NB4 (cell line): Measurements from ENCODE around the gene HGS.
A peak's percentile ranks its signal among the peaks of the same experiment; 100 is the strongest.

ENCODE experiments used
- DNase-seq: peaks from one replicate; pipeline ENCODE4 v3.0.0; 2010; ENCODE audit warnings: low read depth
- H3K4me3 ChIP-seq: one replicate; pipeline ENCODE4 v1.5.1; 2011; ENCODE audit warnings: mild to moderate bottlenecking, low read depth, low read length, moderate library complexity
- CTCF ChIP-seq: IDR thresholded peaks from one replicate; pipeline ENCODE4 v1.5.1; 2012; ENCODE audit warnings: low read depth, low read length
- MAX ChIP-seq: IDR thresholded peaks from 2 replicates; pipeline ENCODE4 v1.6.1; 2011; ENCODE audit warnings: low read depth, low read length
- MYC ChIP-seq: IDR thresholded peaks from 2 replicates; pipeline ENCODE4 v1.6.1; 2011; ENCODE audit warnings: low read depth, low read length
- POLR2A ChIP-seq: IDR thresholded peaks from 2 replicates; pipeline ENCODE4 v1.6.1; 2011; ENCODE audit warnings: mild to moderate bottlenecking; ENCODE audit not compliant: insufficient read length; ENCODE audit errors: extremely low read depth

Gene HGS

GRCh38 chr17:81719410-81720266 is 35.8 kb downstream of the HGS start:
- TF ChIP-seq POLR2A = no peak
- TF ChIP-seq MYC = no peak
- no peak for TF ChIP-seq CTCF
- TF ChIP-seq MAX = no peak
- H3K4me3 ChIP-seq = no peak overlapping the region
- no peak for DNase-seq

GRCh38 chr17:81720267-81721071 is 36.7 kb downstream of the HGS start:
- DNase-seq = peak; percentile 49
- TF ChIP-seq MYC = no peak
- TF ChIP-seq CTCF = no peak
- no peak for TF ChIP-seq MAX
- TF ChIP-seq POLR2A = no peak
- H3K4me3 ChIP-seq = no peak overlapping the region

- no peak for TF ChIP-seq CTCF
- no peak for TF ChIP-seq POLR2A
- no peak for TF ChIP-seq MYC
- TF ChIP-seq MAX = no peak
- H3K4me3 ChIP-seq = no peak overlapping the region
- DNase-seq = peak; percentile 42
These were observed 38.6 kb downstream of the HGS start for GRCh38 chr17:81722184-81723120.

- no peak for DNase-seq
- TF ChIP-seq CTCF (no peak), MYC (no peak), MAX (no peak), POLR2A (no peak)
These were observed 39.9 kb downstream of the HGS start for GRCh38 chr17:81723651-81724209.

GRCh38 chr17:81725439-81725838 is 41.6 kb downstream of the HGS start:
- no peak for TF ChIP-seq MAX
- H3K4me3 ChIP-seq = no peak overlapping the region
- DNase-seq = no peak

More at GRCh38 chr17:81723651-81724209, 39.9 kb downstream of the HGS start:
- H3K4me3 ChIP-seq = no peak overlapping the region
